ENCODE measurements around the gene GAGE2A.
"Not testable (repeated sequence)": the region's sequence is repeated elsewhere in the genome, so short reads cannot be mapped to it uniquely, and the experiment has no call there.

Gene GAGE2A

GRCh38 chrX:49589196-49589595, at the start of gene GAGE2A:
TSS of gene GAGE2A (plus strand) at chrX:49589496. CDS start at chrX:49590651, 1,155 bp downstream.
- DNase-seq, result not testable (repeated sequence)

DNA sequence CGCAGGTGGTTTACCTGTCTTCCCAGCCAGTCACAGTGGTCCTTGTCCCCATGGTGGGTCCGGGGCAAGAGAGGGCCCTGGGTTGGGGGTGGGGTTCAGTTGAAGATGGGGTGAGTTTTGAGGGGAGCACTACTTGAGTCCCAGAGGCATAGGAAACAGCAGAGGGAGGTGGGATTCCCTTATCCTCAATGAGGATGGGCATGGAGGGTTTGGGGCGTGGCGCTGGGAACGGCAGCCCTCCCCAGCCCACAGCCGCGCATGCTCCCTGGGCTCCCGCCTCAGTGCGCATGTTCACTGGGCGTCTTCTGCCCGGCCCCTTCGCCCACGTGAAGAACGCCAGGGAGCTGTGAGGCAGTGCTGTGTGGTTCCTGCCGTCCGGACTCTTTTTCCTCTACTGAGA, 47.9 kb upstream of the GAGE2A start, which contains the start of gene GAGE12D:
TSS of gene GAGE12D (plus strand) at position 301 of the 400 bp plus-strand sequence. CDS start 1,155 bp downstream, outside the sequence.
- not testable (repeated sequence) for DNase-seq

- DNase-seq, result not testable (repeated sequence)
These were observed 38.3 kb upstream of the GAGE2A start, which contains the start of gene GAGE12E for GRCh38 chrX:49550989-49551388. TSS of gene GAGE12E (plus strand) at chrX:49551289. CDS start at chrX:49552444, 1,155 bp downstream.

DNA sequence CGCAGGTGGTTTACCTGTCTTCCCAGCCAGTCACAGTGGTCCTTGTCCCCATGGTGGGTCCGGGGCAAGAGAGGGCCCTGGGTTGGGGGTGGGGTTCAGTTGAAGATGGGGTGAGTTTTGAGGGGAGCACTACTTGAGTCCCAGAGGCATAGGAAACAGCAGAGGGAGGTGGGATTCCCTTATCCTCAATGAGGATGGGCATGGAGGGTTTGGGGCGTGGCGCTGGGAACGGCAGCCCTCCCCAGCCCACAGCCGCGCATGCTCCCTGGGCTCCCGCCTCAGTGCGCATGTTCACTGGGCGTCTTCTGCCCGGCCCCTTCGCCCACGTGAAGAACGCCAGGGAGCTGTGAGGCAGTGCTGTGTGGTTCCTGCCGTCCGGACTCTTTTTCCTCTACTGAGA, 28.8 kb upstream of the GAGE2A start, which contains the start of gene GAGE12F:
TSS of gene GAGE12F (plus strand) at position 301 of the 400 bp plus-strand sequence. CDS start 1,155 bp downstream, outside the sequence.
- not testable (repeated sequence) for DNase-seq

- not testable (repeated sequence) for DNase-seq
These were observed 20.6 kb upstream of the GAGE2A start for GRCh38 chrX:49568728-49569127.

DNA sequence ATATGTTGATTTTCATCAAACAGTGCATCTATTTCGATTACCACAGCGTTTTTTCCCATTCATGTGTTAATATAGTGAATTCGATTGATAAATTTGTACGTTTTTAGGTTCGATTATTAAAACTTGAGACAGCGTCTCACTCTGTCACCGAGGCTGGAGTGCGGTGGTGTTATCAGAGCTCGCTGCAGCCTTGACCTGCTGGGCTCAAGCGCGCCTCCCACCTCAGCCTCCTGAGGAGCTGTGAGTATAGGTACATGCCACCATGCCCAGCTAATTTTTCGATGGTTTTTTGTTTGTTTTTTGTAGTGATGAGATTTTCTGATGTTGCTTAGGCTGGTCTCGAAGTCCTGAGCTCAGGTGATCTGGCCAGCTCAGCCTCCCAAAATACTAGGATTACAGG, 20.1 kb upstream of the GAGE2A start:
- DNase-seq, result not testable (repeated sequence)

DNA sequence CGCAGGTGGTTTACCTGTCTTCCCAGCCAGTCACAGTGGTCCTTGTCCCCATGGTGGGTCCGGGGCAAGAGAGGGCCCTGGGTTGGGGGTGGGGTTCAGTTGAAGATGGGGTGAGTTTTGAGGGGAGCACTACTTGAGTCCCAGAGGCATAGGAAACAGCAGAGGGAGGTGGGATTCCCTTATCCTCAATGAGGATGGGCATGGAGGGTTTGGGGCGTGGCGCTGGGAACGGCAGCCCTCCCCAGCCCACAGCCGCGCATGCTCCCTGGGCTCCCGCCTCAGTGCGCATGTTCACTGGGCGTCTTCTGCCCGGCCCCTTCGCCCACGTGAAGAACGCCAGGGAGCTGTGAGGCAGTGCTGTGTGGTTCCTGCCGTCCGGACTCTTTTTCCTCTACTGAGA, 19.2 kb upstream of the GAGE2A start, which contains the start of gene GAGE12G:
TSS of gene GAGE12G (plus strand) at position 301 of the 400 bp plus-strand sequence. CDS start 1,155 bp downstream, outside the sequence.
- not testable (repeated sequence) for DNase-seq

DNA sequence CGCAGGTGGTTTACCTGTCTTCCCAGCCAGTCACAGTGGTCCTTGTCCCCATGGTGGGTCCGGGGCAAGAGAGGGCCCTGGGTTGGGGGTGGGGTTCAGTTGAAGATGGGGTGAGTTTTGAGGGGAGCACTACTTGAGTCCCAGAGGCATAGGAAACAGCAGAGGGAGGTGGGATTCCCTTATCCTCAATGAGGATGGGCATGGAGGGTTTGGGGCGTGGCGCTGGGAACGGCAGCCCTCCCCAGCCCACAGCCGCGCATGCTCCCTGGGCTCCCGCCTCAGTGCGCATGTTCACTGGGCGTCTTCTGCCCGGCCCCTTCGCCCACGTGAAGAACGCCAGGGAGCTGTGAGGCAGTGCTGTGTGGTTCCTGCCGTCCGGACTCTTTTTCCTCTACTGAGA, 9.6 kb upstream of the GAGE2A start, which contains the start of gene GAGE12H:
TSS of gene GAGE12H (plus strand) at position 301 of the 400 bp plus-strand sequence. CDS start 1,155 bp downstream, outside the sequence.
- not testable (repeated sequence) for DNase-seq

GRCh38 chrX:49589769-49590478, 628 bp downstream of the GAGE2A start:
- not testable (repeated sequence) for DNase-seq

GRCh38 chrX:49590488-49590887, 1.2 kb downstream of the GAGE2A start:
- DNase-seq, result not testable (repeated sequence)

DNA sequence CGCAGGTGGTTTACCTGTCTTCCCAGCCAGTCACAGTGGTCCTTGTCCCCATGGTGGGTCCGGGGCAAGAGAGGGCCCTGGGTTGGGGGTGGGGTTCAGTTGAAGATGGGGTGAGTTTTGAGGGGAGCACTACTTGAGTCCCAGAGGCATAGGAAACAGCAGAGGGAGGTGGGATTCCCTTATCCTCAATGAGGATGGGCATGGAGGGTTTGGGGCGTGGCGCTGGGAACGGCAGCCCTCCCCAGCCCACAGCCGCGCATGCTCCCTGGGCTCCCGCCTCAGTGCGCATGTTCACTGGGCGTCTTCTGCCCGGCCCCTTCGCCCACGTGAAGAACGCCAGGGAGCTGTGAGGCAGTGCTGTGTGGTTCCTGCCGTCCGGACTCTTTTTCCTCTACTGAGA, 9.4 kb downstream of the GAGE2A start, which contains the start of gene GAGE1:
TSS of gene GAGE1 (plus strand) at position 301 of the 400 bp plus-strand sequence. CDS start 1,155 bp downstream, outside the sequence.
- DNase-seq, result not testable (repeated sequence)

- no peak for DNase-seq
These were observed 21.5 kb downstream of the GAGE2A start for GRCh38 chrX:49610718-49611310.

GRCh38 chrX:49618574-49618973, 29.3 kb downstream of the GAGE2A start:
- no peak for DNase-seq

- DNase-seq, result no peak
These were observed 37.9 kb downstream of the GAGE2A start for GRCh38 chrX:49627086-49627777.

GRCh38 chrX:49644991-49645637, 55.8 kb downstream of the GAGE2A start:
- DNase-seq, result no peak

Data from femur (tissue), 1 donor.